Subcutaneous abdominal adipose tissue (tissue), 5 donors: ENCODE results near the gene SLC25A26.

ENCODE experiments used
- H3K27ac ChIP-seq: one replicate; pipeline ENCODE4 v1.7.0; 2013; ENCODE audit warnings: low read depth, mild to moderate bottlenecking, inconsistent platforms, low read length, moderate library complexity
- H3K27me3 ChIP-seq, 5 donors: one replicate each; pipeline ENCODE4 v1.7.0; 2013; ENCODE audit warnings: low read length in 5 of 5, inconsistent platforms in 1 of 5; ENCODE audit not compliant: control insufficient read depth in 5 of 5, insufficient read depth in 4 of 5
- H3K36me3 ChIP-seq, 5 donors: one replicate each; pipeline ENCODE4 v1.7.0; 2013; ENCODE audit warnings: low read length in 5 of 5; ENCODE audit not compliant: control insufficient read depth in 5 of 5, insufficient read depth in 5 of 5
- H3K4me1 ChIP-seq, 5 donors: one replicate each; pipeline ENCODE4 v1.7.0; 2013; ENCODE audit warnings: low read length in 5 of 5, mild to moderate bottlenecking in 3 of 5, moderate library complexity in 1 of 5; ENCODE audit not compliant: control insufficient read depth in 5 of 5, insufficient read depth in 5 of 5
- H3K4me3 ChIP-seq, 5 donors: one replicate each; pipeline ENCODE4 v1.7.0; 2013; ENCODE audit warnings: low read length in 5 of 5, low read depth in 1 of 5
- H3K9ac ChIP-seq, 5 donors: one replicate each; pipeline ENCODE4 v1.7.0; 2013; ENCODE audit warnings: low read length in 5 of 5, mild to moderate bottlenecking in 4 of 5, moderate library complexity in 3 of 5
- H3K9me3 ChIP-seq, 5 donors: one replicate each; pipeline ENCODE4 v1.7.0; 2013; ENCODE audit warnings: low read length in 5 of 5; ENCODE audit not compliant: control insufficient read depth in 5 of 5
- donor health status: healthy.
- donor health status: healthy.
- donor health status: healthy.
- donor health status: healthy.
- donor health status: healthy.

Gene SLC25A26

DNA sequence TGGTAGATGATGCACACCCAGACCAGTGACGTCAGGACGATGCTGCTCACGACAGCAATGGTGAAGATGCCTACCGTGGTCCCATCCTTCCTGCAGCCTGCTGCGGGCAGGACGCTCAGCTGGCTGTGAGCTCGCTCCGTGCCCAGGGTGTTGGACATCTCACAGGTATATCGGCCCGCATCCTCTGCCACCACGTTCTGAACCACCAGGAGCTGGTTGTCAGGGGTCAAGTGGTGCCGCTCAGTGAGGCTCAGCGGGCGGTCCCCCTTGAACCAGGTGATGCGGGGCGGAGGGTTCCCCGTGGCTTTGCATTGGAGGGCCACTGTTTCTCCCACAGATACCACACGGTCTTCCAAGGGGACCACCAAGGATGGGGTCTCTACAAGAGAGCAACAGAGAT, 162.2 kb downstream of the SLC25A26 start:
- Histone ChIP-seq H3K4me3 (no peak overlapping the region), H3K27ac (no peak overlapping the region), H3K9me3 (peaks cover 0 to 5% (median 0%) of the 10 kb centered on the region in 5 donors), H3K36me3 (peaks cover 19 to 89% (median 82%) of the 10 kb centered on the region in 5 donors), H3K4me1 (peaks cover 0 to 9% (median 8%) of the 10 kb centered on the region in 5 donors), H3K27me3 (no peaks in the 10 kb centered on the region), H3K9ac (no peak overlapping the region)

DNA sequence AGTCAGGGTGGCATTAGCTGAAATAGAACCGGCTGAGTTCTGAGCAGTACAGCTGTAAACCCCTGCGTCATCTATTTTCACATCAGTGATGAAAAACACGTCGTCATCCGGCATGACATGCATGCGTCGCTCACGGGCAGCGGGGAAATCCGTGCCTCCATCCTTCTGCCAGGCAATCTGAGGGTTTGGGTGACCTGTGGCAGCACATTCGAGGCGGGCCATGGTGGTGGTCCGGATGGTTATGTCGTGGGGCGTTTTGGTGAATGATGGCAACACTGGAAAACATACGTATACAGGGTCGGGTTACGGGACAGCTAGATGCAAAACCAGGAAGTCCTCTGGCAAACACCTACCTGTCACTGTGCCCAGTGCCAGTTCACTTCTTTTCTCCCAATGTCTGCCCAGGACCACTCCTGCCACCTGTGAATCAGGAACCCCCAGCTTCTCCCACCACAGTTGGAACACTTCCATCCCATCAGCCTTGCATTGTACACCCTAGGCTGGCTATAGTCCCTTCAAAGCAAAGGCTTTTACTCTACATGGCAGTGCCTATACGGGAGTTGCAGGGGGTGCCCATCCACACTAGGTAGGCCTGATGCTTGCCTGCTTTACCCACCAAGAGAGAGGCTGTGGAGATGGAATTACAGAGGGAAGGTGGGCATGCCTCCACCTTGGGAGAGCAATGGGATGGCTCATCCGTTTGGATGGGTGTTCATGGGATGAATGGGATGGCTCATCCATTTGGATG, 163.4 kb downstream of the SLC25A26 start:
- H3K4me3 ChIP-seq: no peak overlapping the region
- no peak overlapping the region for H3K27ac ChIP-seq
- no peaks in the 10 kb centered on the region for H3K27me3 ChIP-seq
- peaks cover 0 to 9% (median 8%) of the 10 kb centered on the region in 5 donors for H3K4me1 ChIP-seq
- peak overlapping the region in 1 of 5 donors; percentile 8 for H3K9ac ChIP-seq
- H3K36me3 ChIP-seq: peaks cover 12 to 81% (median 72%) of the 10 kb centered on the region in 5 donors
- H3K9me3 ChIP-seq: peaks cover 0 to 5% (median 0%) of the 10 kb centered on the region in 5 donors

DNA sequence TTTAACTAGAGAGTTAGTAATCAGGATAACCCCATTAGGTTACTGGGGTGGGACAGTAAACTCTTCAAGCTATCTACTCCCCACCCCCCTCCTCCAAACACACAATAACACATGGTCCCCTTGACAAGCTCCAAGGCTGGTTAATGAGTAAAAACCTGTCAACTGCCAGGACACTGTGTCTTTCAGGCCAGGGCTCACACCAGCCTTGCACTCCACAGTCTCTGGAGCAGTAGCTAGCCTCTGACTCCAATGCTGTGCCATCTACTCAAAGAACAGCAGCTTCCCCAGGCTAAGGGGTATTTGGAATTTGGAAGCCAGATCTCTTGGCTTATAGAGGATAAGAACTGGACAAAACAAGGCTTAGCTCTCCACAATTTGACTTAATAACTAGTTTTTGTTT, 164.3 kb downstream of the SLC25A26 start:
- Histone ChIP-seq H3K27me3 (no peaks in the 10 kb centered on the region), H3K9me3 (peaks cover 0 to 5% (median 0%) of the 10 kb centered on the region in 5 donors), H3K4me3 (no peak overlapping the region), H3K27ac (peak overlapping the region; percentile 76), H3K4me1 (peaks cover 0 to 9% (median 8%) of the 10 kb centered on the region in 5 donors), H3K9ac (no peak overlapping the region), H3K36me3 (peaks cover 5 to 72% (median 63%) of the 10 kb centered on the region in 5 donors)

DNA sequence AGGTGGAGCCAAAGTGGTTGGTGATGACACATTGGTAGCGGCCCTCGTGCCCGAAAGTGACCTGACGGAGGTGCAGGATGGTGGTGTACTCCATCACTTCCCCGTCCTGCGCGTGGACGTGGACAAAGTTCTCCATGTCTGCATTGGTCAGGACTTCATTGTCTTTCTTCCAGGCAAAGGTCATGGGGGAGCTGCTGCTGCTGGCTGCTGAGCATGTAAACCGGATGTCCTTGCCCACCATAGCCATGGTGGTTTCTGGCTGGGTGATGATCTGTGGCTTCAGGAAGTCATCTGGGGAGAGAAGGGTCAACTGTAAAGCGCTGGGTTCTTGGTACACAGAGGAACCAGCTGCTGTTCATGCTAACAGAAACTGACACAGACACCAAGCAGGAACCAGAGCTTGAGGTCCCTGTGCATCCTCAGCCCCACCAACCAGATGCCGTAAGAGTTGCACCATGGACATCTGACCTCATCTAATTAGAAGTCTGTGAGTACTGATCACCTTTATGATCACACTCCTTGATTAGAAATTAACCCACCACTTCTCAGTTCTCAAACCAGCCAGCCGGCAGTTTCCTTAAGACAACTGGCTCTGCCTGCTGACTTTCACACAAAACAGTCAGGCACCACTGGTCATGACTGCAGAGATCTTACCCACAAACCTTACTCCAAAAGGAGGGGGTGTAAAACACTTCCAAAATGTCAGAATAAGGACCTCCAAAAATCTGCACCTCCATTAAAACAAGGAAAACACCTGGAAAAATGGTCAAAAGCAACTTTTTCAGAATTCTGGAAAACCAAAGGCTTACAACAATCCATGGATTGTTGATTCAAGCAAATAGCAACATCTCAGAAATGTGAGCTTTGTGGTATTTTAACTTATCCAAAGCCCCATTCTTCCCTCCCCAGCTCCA, 165.5 kb downstream of the SLC25A26 start:
- Histone ChIP-seq H3K27ac (peak overlapping the region; percentile 76), H3K27me3 (no peaks in the 10 kb centered on the region), H3K36me3 (peaks cover under 1 to 60% (median 51%) of the 10 kb centered on the region in 5 donors), H3K4me3 (no peak overlapping the region), H3K4me1 (peaks cover 0 to 13% (median 8%) of the 10 kb centered on the region in 5 donors), H3K9ac (no peak overlapping the region), H3K9me3 (peaks cover 0 to 5% (median 0%) of the 10 kb centered on the region in 5 donors)

DNA sequence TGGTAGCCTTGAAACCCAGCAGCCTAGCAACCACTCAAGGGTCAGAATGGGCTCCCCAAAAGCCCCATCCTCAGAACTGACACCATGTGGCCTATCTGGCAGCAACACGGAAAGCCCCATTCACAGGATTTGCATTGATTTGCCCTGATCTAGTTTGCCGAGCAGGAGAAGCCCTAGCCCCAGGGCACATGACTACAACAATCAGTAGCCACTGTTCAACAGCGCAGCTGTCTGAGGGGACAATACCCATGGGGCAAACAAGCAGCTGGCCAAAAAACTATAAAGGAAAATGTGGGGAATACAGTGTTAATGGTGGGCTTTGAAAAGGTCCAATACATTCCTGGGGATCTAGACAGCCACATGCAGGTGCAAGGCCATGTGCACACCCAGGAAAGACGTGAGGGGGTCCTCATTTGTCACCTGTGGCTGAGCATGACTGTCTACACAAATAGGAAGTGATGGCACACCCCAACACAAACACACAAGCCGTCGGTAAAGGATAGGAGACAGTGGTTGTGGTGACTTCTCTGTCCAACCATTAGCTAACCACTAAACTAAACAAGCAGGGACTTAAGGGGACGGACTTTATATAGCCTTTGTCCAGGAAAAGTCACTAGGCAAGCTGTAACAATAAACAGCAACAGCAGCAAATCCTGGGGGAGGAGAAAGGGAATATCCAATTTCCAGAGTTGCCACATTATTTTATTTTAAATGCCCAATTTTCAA, 166.3 kb downstream of the SLC25A26 start:
- Histone ChIP-seq H3K36me3 (peaks cover 4 to 56% (median 42%) of the 10 kb centered on the region in 5 donors), H3K4me3 (peak overlapping the region in 1 of 5 donors; percentile 36), H3K9me3 (peaks cover 0 to 5% (median 0%) of the 10 kb centered on the region in 5 donors)

DNA sequence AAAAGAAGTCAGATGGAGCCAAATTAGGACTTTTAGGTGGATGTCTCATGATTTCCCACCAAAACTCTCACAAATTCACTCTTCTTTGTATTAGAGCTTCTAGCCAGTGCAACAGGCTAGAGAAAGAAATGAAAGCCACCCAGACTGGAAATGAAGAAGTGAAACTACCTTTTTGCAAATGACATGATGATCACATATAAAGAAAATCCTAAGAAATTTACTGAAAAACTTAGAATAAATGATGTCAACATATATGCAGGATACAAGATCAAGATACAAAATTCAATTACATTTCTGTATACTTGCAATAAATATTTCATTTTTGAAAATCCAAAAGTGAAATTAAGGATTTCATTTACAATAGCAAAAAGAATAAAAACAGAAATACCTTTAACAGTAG, 169.2 kb downstream of the SLC25A26 start:
- H3K9me3 ChIP-seq: no peaks in the 10 kb centered on the region
- no peak overlapping the region for H3K4me3 ChIP-seq
- H3K27me3 ChIP-seq: no peaks in the 10 kb centered on the region
- H3K4me1 ChIP-seq: peaks cover 4 to 37% (median 32%) of the 10 kb centered on the region in 5 donors
- H3K36me3 ChIP-seq: peaks cover 5 to 39% (median 19%) of the 10 kb centered on the region in 5 donors
- H3K9ac ChIP-seq: no peak overlapping the region
- H3K27ac ChIP-seq: no peak overlapping the region

More for the DNA sequence above, 166.3 kb downstream of the SLC25A26 start:
- Histone ChIP-seq H3K9ac (peak overlapping the region in 3 of 5 donors; percentile 16 to 57 (median 21)), H3K27me3 (no peaks in the 10 kb centered on the region), H3K4me1 (peaks cover 0 to 14% (median 8%) of the 10 kb centered on the region in 5 donors), H3K27ac (peak overlapping the region; percentile 76)

DNA sequence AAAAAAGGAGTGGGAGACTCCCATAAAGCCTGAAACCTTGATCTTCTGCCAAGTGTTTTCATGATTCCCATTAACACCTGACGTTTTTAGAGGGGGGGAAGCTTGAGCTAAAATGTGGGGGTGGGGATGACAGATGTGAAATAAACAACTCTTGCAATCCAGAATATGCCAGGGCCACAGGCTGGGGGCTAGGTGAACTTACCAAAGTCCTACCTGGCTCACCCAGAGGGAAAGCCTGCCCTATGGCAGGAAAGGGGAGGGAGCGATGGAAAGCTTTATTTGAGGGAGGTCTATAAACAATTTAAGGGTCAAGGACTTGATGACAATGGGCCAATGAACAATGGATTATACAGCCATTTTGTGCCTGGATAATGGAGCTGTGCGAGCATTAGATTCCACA, 171.7 kb downstream of the SLC25A26 start:
- peaks cover 5 to 44% (median 23%) of the 10 kb centered on the region in 5 donors for H3K36me3 ChIP-seq
- H3K9ac ChIP-seq: no peak overlapping the region
- H3K9me3 ChIP-seq: no peaks in the 10 kb centered on the region
- peaks cover 4 to 38% (median 29%) of the 10 kb centered on the region in 5 donors for H3K4me1 ChIP-seq
- H3K27me3 ChIP-seq: no peaks in the 10 kb centered on the region
- no peak overlapping the region for H3K27ac ChIP-seq
- H3K4me3 ChIP-seq: no peak overlapping the region

DNA sequence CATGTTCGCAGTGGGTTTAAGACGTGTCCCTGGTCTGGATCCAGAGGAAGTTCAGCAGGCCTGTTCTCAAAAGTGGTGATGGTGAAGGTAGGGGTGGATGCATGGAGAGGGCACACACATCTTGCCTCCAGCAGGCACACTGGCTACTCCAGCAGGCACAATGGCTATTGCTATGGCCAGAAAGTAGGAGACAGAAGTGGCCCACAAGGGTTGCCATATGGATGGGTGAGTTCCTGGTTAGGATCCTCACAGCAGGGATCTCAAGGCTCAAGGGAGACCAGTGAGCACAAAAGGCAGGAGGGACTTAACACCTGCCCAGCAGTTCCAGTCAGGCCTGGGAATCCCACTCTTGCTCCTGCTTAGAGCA, 172.1 kb downstream of the SLC25A26 start:
- H3K36me3 ChIP-seq: peaks cover 5 to 47% (median 23%) of the 10 kb centered on the region in 5 donors
- H3K27me3 ChIP-seq: no peaks in the 10 kb centered on the region
- H3K9ac ChIP-seq: no peak overlapping the region
- H3K27ac ChIP-seq: no peak overlapping the region
- peak overlapping the region in 1 of 5 donors; percentile 8 for H3K4me3 ChIP-seq
- H3K4me1 ChIP-seq: peaks cover 4 to 42% (median 30%) of the 10 kb centered on the region in 5 donors
- no peaks in the 10 kb centered on the region for H3K9me3 ChIP-seq

DNA sequence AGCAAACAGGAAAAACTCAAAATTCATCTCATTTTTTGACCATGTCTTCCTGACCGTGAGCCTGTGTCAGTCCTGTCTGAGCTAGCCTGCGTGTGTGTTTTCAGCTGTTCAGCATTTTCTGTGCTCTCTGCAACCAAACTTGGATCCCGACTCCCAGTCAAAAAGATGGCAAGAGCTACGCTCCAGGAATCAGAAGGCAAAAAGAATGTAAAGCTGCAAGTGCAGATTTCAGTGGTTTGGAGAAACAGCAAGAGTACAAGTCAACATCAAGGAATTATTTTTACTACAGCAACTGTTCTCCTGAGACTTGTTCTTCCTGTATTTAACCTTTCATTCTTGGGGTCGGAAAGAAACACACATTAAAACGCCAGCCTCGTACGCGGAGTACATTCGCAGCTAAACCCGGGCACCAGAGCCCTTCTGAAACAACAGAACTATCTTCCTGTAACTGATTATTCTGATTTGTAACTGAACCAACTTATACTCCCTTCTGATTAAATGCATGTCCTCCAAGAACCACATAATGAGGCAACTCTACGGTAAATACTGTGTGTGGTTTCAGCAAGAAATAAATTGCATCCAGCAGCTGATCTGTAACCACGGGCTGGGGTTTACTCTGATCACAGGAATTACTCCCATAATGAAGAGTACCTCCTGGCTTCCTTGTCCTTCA, 172.7 kb downstream of the SLC25A26 start:
- no peaks in the 10 kb centered on the region for H3K9me3 ChIP-seq
- peaks cover 5 to 45% (median 27%) of the 10 kb centered on the region in 5 donors for H3K36me3 ChIP-seq
- peaks cover 4 to 47% (median 36%) of the 10 kb centered on the region in 5 donors for H3K4me1 ChIP-seq
- H3K27me3 ChIP-seq: no peaks in the 10 kb centered on the region
- H3K27ac ChIP-seq: peak overlapping the region; percentile 15
- H3K4me3 ChIP-seq: peak overlapping the region in 1 of 5 donors; percentile 8
- H3K9ac ChIP-seq: no peak overlapping the region
